Heart left ventricle (tissue), 16 donors: ENCODE data around the gene ASTN2. TPM values are rescaled to one million over a fixed set of nuclear protein-coding genes. Genes with fewer than 3 reads are reported as not detected.

ENCODE experiments used
- ATAC-seq, 4 donors: fragments of 200-7000 bp; cut with Tn5 transposase; one replicate each; pipeline ENCODE4 v1.9.1; 2020 to 2022; ENCODE audit warnings: moderate library complexity in 4 of 4, mild to moderate bottlenecking in 3 of 4, moderate number of reproducible peaks in 1 of 4
- DNase-seq, 5 donors: peaks; one replicate each; pipeline ENCODE4 v3.0.0-alpha.2; 2020
- H3K27ac ChIP-seq, 12 donors: fragments of 200-600 bp; sonication (generic) in 4 of 12; one replicate each; pipeline versions ENCODE4 v1.5.0 to v1.8.0; 2016 to 2022; ENCODE audit warnings: mild to moderate bottlenecking in 2 of 12
- H3K27me3 ChIP-seq, 9 donors: fragments of 200-600 bp; sonication (generic) in 2 of 9; one replicate each; pipeline versions ENCODE4 v1.5.1 to v1.8.0; 2016 to 2022; ENCODE audit warnings: mild to moderate bottlenecking in 3 of 9
- H3K36me3 ChIP-seq, 9 donors: fragments of 200-600 bp; sonication (generic) in 2 of 9; one replicate each; pipeline versions ENCODE4 v1.5.0 to v1.8.0; 2018 to 2022; ENCODE audit warnings: mild to moderate bottlenecking in 2 of 9
- H3K4me1 ChIP-seq, 12 donors: fragments of 200-600 bp; sonication (generic) in 4 of 12; one replicate each; pipeline versions ENCODE4 v1.5.0 to v1.8.0; 2016 to 2022; ENCODE audit warnings: mild to moderate bottlenecking in 3 of 12
- H3K4me3 ChIP-seq, 12 donors: fragments of 200-600 bp; sonication (generic) in 4 of 12; one replicate each; pipeline versions ENCODE4 v1.5.0 to v1.8.0; 2017 to 2022; ENCODE audit warnings: mild to moderate bottlenecking in 9 of 12, moderate library complexity in 4 of 12
- H3K9me3 ChIP-seq, 12 donors: fragments of 200-600 bp; sonication (generic) in 4 of 12; one replicate each; pipeline versions ENCODE4 v1.5.0 to v1.8.0; 2016 to 2022; ENCODE audit warnings: mild to moderate bottlenecking in 1 of 12
- POLR2A ChIP-seq, 2 donors: fragments of 450-650 bp; IDR thresholded peaks; one replicate each; pipeline ENCODE4 v1.6.1; 2017; ENCODE audit warnings: antibody characterized with exemption in 2 of 2, mild to moderate bottlenecking in 2 of 2, moderate library complexity in 2 of 2
- WGBS, 4 donors: extraction: QIAGEN DNeasy Blood & Tissue Kit in 2 of 4; methylation state at CpG; one replicate each; pipeline versions ENCODE4 v1.1.5 to v1.1.7; 2013 to 2018; 5-methylcytosine and 5-hydroxymethylcytosine counted together
- intact Hi-C, 10 donors: fragments of 100-400 bp; cut with DNase I; formaldehyde crosslinking; loops; one replicate each; pipeline versions ENCODE4 v1.11.1 to v1.14.2; 2022
- polyA plus RNA-seq, 2 donors: library from polyadenylated mRNA; stranded (reverse); fragments of 200-250 nt; gene quantifications; one replicate each; pipeline ENCODE4 v1.2.3, GENCODE V29; 2013
- total RNA-seq, 9 donors: library from RNA; depleted of rRNA in 2 of 9; stranded (reverse); fragments of >200 nt in 2 of 9; fragmentation: NEBNext Ultra II Directional in 3 of 9; extraction: Animal tissue kit (Norgen Biotek cat#: 25700) in 3 of 9; gene quantifications; one replicate each; pipeline versions ENCODE4 v1.1.0 to v1.2.4, GENCODE V29; 2016 to 2023
- TF ChIP-seq, protein P1 (sequence below), 12 donors: fragments of 200-600 bp; sonication (generic) in 4 of 12; IDR thresholded peaks; one replicate each; pipeline versions ENCODE4 v1.5.0 to v1.8.0; 2018 to 2022; ENCODE audit warnings: antibody characterized with exemption in 12 of 12, mild to moderate bottlenecking in 5 of 12
- donor health status: ischemic (EF 13 %, LVEDD 7.1; RV severe dilation, severe dysfunction).
- donor health status: healthy with polysubstance abuse.
- donor health status: DM: no; HTN: yes; CAD: no.
- donor health status: DM: no; HTN: no; CAD: no.
- donor health status: ischemic (EF 25% LVEDD 6.9; RV normal size, moderate dysfunction).
- donor health status: ischemic (EF 25% LVEDD 5.7; RV mildly dilated, moderate dysfunction).
- donor health status: healthy.
- donor health status: DM: yes; HTN: yes; CAD: no.
- donor health status: ischemic (EF 35%, LVEDD 5.7; RV mildly dilated, moderate dysfunction).
- donor health status: nonischemic (EF 11% LVEDD 7.7; RV severe dilation, severe dysfunction).
- donor health status: DM: yes; HTN: yes; CAD: no.
- donor health status: PGD.
- donor health status: ischemic (EF 29% LVEDD 5.4; RV normal size, mild dysfunction).
- donor health status: nonischemic (EF 23%, LVEDD 6.1; RV moderate dilation, normal function).

Gene ASTN2
- total and polyA plus RNA-seq, 11 donors = 2.5 to 6.0 (median 3.5) TPM

DNA sequence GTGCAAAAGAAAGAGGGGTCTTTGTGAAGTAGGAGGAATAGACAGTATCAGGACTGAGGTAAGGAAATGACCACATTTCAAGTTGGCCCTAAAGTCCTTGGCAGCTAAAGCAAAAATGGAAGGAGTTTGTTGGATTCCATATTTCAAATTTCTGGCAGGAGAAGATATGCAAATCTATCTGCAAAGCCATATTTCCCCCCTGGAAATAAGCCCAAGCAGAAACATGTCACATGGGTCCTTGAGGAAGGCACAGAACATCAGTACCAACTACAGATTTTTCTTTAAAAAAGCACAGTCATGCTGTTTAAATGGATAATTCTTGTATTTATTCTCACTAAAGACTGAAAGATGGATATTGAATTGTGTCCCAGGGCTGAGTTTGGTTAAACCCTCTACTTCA is 404.8 kb downstream of the ASTN2 start:
- TF ChIP-seq POLR2A (IDR thresholded peaks at IDR 0.05) = no peak
- TF ChIP-seq, protein P1, sequence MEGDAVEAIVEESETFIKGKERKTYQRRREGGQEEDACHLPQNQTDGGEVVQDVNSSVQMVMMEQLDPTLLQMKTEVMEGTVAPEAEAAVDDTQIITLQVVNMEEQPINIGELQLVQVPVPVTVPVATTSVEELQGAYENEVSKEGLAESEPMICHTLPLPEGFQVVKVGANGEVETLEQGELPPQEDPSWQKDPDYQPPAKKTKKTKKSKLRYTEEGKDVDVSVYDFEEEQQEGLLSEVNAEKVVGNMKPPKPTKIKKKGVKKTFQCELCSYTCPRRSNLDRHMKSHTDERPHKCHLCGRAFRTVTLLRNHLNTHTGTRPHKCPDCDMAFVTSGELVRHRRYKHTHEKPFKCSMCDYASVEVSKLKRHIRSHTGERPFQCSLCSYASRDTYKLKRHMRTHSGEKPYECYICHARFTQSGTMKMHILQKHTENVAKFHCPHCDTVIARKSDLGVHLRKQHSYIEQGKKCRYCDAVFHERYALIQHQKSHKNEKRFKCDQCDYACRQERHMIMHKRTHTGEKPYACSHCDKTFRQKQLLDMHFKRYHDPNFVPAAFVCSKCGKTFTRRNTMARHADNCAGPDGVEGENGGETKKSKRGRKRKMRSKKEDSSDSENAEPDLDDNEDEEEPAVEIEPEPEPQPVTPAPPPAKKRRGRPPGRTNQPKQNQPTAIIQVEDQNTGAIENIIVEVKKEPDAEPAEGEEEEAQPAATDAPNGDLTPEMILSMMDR (IDR thresholded peaks at IDR 0.05) = no peak
- Histone ChIP-seq H3K4me3 (no peak overlapping the region), H3K4me1 (no peaks in the 10 kb centered on the region), H3K27ac (no peak overlapping the region), H3K27me3 (no peaks in the 10 kb centered on the region), H3K36me3 (no peaks in the 10 kb centered on the region), H3K9me3 (no peaks in the 10 kb centered on the region)
- DNase-seq (no peak), ATAC-seq (no peak)
- intact Hi-C loops = no loop called here

DNA sequence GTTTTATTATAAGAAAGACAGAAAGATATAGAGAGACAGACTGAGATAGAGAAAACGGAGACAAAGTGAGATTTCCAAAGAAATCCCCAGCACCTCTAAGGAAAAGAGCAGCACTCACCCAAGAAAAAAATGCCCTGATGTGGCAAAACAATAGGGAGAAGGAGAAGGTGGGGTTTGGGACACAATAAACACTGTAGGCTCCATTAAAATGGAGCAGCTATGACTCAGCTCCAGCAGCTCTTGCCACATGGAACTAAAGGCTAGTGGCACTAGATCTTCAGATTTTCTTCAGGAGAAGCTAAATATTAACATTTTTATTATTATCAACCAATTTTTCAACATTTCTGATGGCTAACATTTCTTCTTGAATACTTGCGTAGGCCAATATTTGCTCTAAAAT is 406.0 kb downstream of the ASTN2 start:
- H3K27me3 ChIP-seq = no peaks in the 10 kb centered on the region
- 60 to 74% (median 70%) methylated on average over 2 of the region's 2 CpGs for WGBS, 4 donors
- intact Hi-C loops = no loop called here
- H3K36me3 ChIP-seq = no peaks in the 10 kb centered on the region
- no peak for TF ChIP-seq POLR2A (IDR thresholded peaks at IDR 0.05)
- TF ChIP-seq, protein P1 (IDR thresholded peaks at IDR 0.05) = no peak
- H3K4me1 ChIP-seq = no peaks in the 10 kb centered on the region
- H3K9me3 ChIP-seq = no peaks in the 10 kb centered on the region
- no peak for DNase-seq
- no peak for ATAC-seq
- no peak overlapping the region for H3K4me3 ChIP-seq
- no peak overlapping the region for H3K27ac ChIP-seq

DNA sequence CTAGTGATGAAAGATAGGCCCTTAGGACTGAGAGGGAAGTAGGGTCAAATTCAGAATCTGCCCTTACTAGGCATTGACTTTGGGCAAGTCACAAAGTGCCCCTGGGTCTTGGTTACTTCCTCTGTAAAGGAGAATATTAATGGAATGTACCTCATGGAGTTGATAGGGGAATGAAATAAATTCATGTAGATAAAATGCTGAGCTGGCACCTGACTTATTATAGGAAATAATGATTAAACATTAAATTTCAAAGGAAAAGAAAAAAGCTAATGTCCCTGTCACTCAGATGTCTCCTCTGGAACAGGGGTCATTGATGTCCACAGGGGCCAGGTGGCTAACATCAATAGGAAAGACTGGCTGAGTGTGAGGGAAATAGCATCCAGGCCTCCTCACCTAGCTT is 406.4 kb downstream of the ASTN2 start:
- Histone ChIP-seq H3K27ac (no peak overlapping the region), H3K4me1 (no peaks in the 10 kb centered on the region), H3K9me3 (no peaks in the 10 kb centered on the region), H3K27me3 (no peaks in the 10 kb centered on the region), H3K36me3 (no peaks in the 10 kb centered on the region), H3K4me3 (no peak overlapping the region)
- intact Hi-C loops = no loop called here
- DNase-seq = no peak
- no peak for ATAC-seq
- no peak for TF ChIP-seq POLR2A (IDR thresholded peaks at IDR 0.05)
- TF ChIP-seq, protein P1 (IDR thresholded peaks at IDR 0.05) = no peak

DNA sequence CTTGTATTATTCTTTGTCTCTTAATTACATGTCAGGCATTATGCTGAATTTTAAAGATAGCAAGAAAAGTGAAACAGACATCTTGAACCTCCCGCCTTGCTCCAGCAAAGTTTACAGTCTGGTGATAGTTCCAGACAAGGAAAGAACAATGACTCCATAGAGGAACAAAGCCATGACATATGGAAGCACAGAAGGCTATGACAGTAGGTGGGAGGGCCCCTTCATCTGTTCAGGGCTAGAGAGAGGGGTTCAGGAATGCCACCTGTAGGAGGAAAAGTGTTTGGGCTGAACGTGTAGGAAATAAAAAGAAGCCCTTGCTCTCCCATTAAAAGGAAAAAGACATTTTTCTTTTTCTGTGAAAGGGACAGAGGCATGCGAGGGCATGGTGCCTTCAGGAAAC is 412.2 kb downstream of the ASTN2 start:
- no peak overlapping the region for H3K4me3 ChIP-seq
- H3K27ac ChIP-seq = no peak overlapping the region
- H3K36me3 ChIP-seq = no peaks in the 10 kb centered on the region
- no peaks in the 10 kb centered on the region for H3K9me3 ChIP-seq
- H3K27me3 ChIP-seq = no peaks in the 10 kb centered on the region
- H3K4me1 ChIP-seq = no peaks in the 10 kb centered on the region
- DNase-seq (no peak), ATAC-seq (no peak)
- TF ChIP-seq, protein P1 (IDR thresholded peaks at IDR 0.05) = no peak
- no peak for TF ChIP-seq POLR2A (IDR thresholded peaks at IDR 0.05)
- intact Hi-C loops = no loop called here
- WGBS, 4 donors = 51 to 68% (median 58%) methylated on average over 3 of the region's 3 CpGs
